ENCODE data around the gene CTSS. TPM values are rescaled to one million over a fixed set of nuclear protein-coding genes. Genes with fewer than 3 reads are reported as not detected.

Gene CTSS
- total and polyA plus RNA-seq, 2 donors (not counting 1 experiment from before 2014, with no cell fraction given), result 106 to 221 TPM

DNA sequence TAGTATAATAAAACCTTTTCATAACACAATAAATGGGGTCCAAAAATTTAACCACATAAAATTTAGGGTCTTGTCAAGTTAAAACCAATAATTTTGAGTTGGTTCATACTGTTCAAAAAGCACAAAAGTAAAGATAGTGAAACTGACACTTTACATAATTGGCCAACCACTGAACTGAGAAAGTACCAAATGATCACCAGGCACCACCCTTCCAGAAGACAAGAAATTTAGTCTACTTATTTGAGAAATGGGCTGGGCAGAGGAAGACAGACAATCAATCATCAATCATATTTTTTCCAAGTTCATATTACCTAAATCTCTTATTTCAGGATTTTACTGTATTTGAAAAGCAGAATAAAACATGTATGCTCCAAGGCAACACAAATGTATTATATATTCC is 62.2 kb downstream of the CTSS start:
- H3K4me3 Mint-ChIP-seq, result no peak overlapping the region
- Histone ChIP-seq H3K9ac (ENCODE audit: low read length) (no peak overlapping the region), H3K27me3 (replicated peaks in 1 of 4; ENCODE audit: control extremely low read depth in 1 of 4, control insufficient read depth in 3 of 4, insufficient read depth in 4 of 4, low read length in 3 of 4) (no peaks in the 10 kb centered on the region), H4K20me1 (ENCODE audit: control insufficient read depth, insufficient read depth, low read length, poor library complexity, severe bottlenecking) (no peaks in the 10 kb centered on the region), H3K4me1 (ENCODE audit: control insufficient read depth in 2 of 2, insufficient read depth in 2 of 2, low read length in 2 of 2) (no peaks in the 10 kb centered on the region), H2AFZ (ENCODE audit: insufficient read depth, low read depth, low read length, poor library complexity, severe bottlenecking) (no peak overlapping the region), H3K79me2 (ENCODE audit: control insufficient read depth, insufficient read depth, low read length) (no peaks in the 10 kb centered on the region), H3K4me2 (replicated peaks; ENCODE audit: low read depth, low read length, poor library complexity, severe bottlenecking) (no peak overlapping the region), H3K4me3 (ENCODE audit: control extremely low read depth in 1 of 5, extremely low read depth in 1 of 5, insufficient read depth in 1 of 5, low read depth in 2 of 5, low read length in 4 of 5) (no peak overlapping the region), H3K27ac (ENCODE audit: low read length in 2 of 2) (no peak overlapping the region), H3K9me3 (ENCODE audit: control extremely low read depth in 1 of 3, control insufficient read depth in 2 of 3, insufficient read depth in 1 of 3, low read length in 2 of 3) (no peaks in the 10 kb centered on the region), H3K36me3 (replicated peaks in 1 of 2; ENCODE audit: control extremely low read depth in 1 of 2, control insufficient read depth in 1 of 2, extremely low read depth in 1 of 2, insufficient read depth in 2 of 2, low read length in 1 of 2) (no peaks in the 10 kb centered on the region)
- no peaks in the 10 kb centered on the region for H3K4me1 Mint-ChIP-seq
- CTCF ChIA-PET, result no interaction called here
- H3K27me3 Mint-ChIP-seq, result no peaks in the 10 kb centered on the region
- POLR2A ChIA-PET, result no interaction called here
- no peaks in the 10 kb centered on the region for H3K9me3 Mint-ChIP-seq (ENCODE audit: insufficient read depth)
- no peak for TF ChIP-seq EZH2 (IDR thresholded peaks at IDR 0.05; ENCODE audit: borderline replicate concordance, insufficient read depth, low read depth, low read length, poor library complexity, severe bottlenecking)
- TF ChIP-seq, protein P1, sequence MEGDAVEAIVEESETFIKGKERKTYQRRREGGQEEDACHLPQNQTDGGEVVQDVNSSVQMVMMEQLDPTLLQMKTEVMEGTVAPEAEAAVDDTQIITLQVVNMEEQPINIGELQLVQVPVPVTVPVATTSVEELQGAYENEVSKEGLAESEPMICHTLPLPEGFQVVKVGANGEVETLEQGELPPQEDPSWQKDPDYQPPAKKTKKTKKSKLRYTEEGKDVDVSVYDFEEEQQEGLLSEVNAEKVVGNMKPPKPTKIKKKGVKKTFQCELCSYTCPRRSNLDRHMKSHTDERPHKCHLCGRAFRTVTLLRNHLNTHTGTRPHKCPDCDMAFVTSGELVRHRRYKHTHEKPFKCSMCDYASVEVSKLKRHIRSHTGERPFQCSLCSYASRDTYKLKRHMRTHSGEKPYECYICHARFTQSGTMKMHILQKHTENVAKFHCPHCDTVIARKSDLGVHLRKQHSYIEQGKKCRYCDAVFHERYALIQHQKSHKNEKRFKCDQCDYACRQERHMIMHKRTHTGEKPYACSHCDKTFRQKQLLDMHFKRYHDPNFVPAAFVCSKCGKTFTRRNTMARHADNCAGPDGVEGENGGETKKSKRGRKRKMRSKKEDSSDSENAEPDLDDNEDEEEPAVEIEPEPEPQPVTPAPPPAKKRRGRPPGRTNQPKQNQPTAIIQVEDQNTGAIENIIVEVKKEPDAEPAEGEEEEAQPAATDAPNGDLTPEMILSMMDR (IDR thresholded peaks at IDR 0.05), result no peak
- no peak overlapping the region for H3K27ac Mint-ChIP-seq
- intact Hi-C loops (cut with micrococcal nuclease), result no loop called here
- ATAC-seq (ENCODE audit: low read depth) (no peak), DNase-seq (no peak)

DNA sequence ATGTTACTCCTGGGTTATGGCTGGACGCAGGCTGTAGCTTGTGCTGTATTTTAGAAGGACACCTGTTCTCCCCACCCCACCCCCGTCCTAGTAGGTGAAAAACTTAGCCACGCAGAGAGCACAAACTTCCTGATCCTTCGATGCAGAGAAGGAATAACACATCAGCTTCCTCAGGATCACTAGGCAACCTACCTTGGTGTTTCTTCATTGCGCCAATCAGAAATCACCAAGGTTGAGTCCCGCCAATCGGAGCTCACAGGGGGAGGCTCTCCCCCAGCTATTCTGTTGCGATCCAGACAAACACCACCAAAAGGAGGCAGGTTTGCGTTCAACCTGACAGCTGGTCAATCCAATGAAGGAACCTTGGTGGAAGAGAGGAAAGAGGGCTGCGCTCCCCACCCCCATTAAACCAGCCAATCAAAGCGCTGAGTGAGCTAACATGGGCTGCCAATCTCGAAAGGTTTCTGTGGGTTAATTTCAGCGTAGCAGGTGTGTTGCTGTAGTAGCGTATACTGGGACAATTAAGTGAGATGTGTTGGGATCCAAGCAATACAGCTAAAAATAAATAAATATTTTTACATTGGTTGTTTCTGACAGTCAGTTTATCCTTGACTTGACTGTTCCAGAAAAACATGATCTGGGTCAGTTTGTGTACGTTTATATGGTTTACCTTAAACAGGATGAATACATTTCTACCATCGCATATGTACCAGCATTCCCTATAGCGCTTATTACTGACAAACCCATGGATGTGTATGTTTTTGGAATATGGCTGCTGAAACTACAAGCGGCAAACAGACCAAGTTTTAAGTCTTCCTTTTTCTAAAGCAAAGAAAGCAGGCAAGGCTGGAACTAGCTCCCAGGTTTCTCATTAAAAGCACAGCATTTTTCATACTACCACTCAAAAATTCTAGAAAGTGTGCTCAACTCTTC is 68.3 kb downstream of the CTSS start, which contains the start of gene GOLPH3L:
TSS of gene GOLPH3L (minus strand) at position 160 of the 933 bp plus-strand sequence. CDS start 2,316 bp downstream, outside the sequence.
- peak within 1 kb of the TSS; percentile 100 for H3K4me3 Mint-ChIP-seq
- H3K9me3 ChIP-seq (ENCODE audit: control extremely low read depth in 1 of 3, control insufficient read depth in 2 of 3, insufficient read depth in 1 of 3, low read length in 2 of 3), result no peaks in the 10 kb centered on the region
- no peaks in the 10 kb centered on the region for H3K27me3 ChIP-seq (replicated peaks in 1 of 4; ENCODE audit: control extremely low read depth in 1 of 4, control insufficient read depth in 3 of 4, insufficient read depth in 4 of 4, low read length in 3 of 4)
- H3K9me3 Mint-ChIP-seq (ENCODE audit: insufficient read depth), result no peaks in the 10 kb centered on the region
- DNase-seq, result peak; percentile 93
- H3K4me3 ChIP-seq (ENCODE audit: control extremely low read depth in 1 of 5, extremely low read depth in 1 of 5, insufficient read depth in 1 of 5, low read depth in 2 of 5, low read length in 4 of 5), result peak within 1 kb of the TSS; percentile 77 to 99 (median 90)
- peaks cover 5 to 17% of the 10 kb centered on the region in 2 experiments for H3K36me3 ChIP-seq (replicated peaks in 1 of 2; ENCODE audit: control extremely low read depth in 1 of 2, control insufficient read depth in 1 of 2, extremely low read depth in 1 of 2, insufficient read depth in 2 of 2, low read length in 1 of 2)
- H3K4me1 ChIP-seq (ENCODE audit: control insufficient read depth in 2 of 2, insufficient read depth in 2 of 2, low read length in 2 of 2), result peaks cover 4 to 11% of the 10 kb centered on the region in 2 donors
- H2AFZ ChIP-seq (ENCODE audit: insufficient read depth, low read depth, low read length, poor library complexity, severe bottlenecking), result peak within 1 kb of the TSS; percentile 83
- TF ChIP-seq EZH2 (IDR thresholded peaks at IDR 0.05; ENCODE audit: borderline replicate concordance, insufficient read depth, low read depth, low read length, poor library complexity, severe bottlenecking), result no peak
- H3K27me3 Mint-ChIP-seq, result no peaks in the 10 kb centered on the region
- H3K27ac ChIP-seq (ENCODE audit: low read length in 2 of 2), result peak within 1 kb of the TSS; percentile 66 to 78
- 2% methylated on average over 8 of the region's 18 CpGs for WGBS (ENCODE audit: insufficient coverage)
- CTCF ChIA-PET, result interaction anchor here (0.9 to 1.5 kb wide), 10 partner anchors 10 to 299 kb away, joined by 3 to 12 read pairs (median 4); partner anchors contain the start of gene ENSA
- peak within 1 kb of the TSS; percentile 91 for H3K9ac ChIP-seq (ENCODE audit: low read length)
- peaks cover 19% of the 10 kb centered on the region for H3K4me1 Mint-ChIP-seq
- intact Hi-C loops (cut with micrococcal nuclease), result loop anchor here (1.0 to 5.0 kb wide), 6 partner anchors 68 to 230 kb away; partner anchors contain the start of genes ARNT, CTSS, ENSA and FALEC
- H3K79me2 ChIP-seq (ENCODE audit: control insufficient read depth, insufficient read depth, low read length), result peaks cover 13% of the 10 kb centered on the region
- H4K20me1 ChIP-seq (ENCODE audit: control insufficient read depth, insufficient read depth, low read length, poor library complexity, severe bottlenecking), result no peaks in the 10 kb centered on the region
- peak; percentile 99 for ATAC-seq (ENCODE audit: low read depth)
- peak within 1 kb of the TSS; percentile 97 for H3K27ac Mint-ChIP-seq
- POLR2A ChIA-PET, result interaction anchor here (0.7 to 1.6 kb wide), 4 partner anchors 68 to 194 kb away, joined by 3 to 5 read pairs (median 4); partner anchors contain the start of genes ENSA and MCL1
- H3K4me2 ChIP-seq (replicated peaks; ENCODE audit: low read depth, low read length, poor library complexity, severe bottlenecking), result peak within 1 kb of the TSS; percentile 79

All from B cell (primary cell).